ENCODE measurements around the gene WNT16. TPM values are rescaled to one million over a fixed set of nuclear protein-coding genes. Genes with fewer than 3 reads are reported as not detected.

Gene WNT16
- total and polyA plus RNA-seq, 2 experiments from 2014 or later, result not detected

- H3K4me1 ChIP-seq (ENCODE audit: low read depth), result no peaks in the 10 kb centered on the region
- H3K36me3 ChIP-seq, result no peaks in the 10 kb centered on the region
- H3K27ac ChIP-seq, result no peak overlapping the region
- no peak for DNase-seq (ENCODE audit: low read depth in 1 of 2, low spot score in 1 of 2)
- no peak overlapping the region for H3K4me3 ChIP-seq
- TF ChIP-seq CTCF (IDR thresholded peaks at IDR 0.05; ENCODE audit: low read depth, low read length), result no peak
- no peaks in the 10 kb centered on the region for H3K9me3 ChIP-seq (ENCODE audit: low read depth)
- no peaks in the 10 kb centered on the region for H3K27me3 ChIP-seq
These were observed 31.0 kb upstream of the WNT16 start for GRCh38 chr7:121297843-121298242.

GRCh38 chr7:121298831-121299239 lies 30.0 kb upstream of the WNT16 start:
- no peaks in the 10 kb centered on the region for H3K36me3 ChIP-seq
- DNase-seq (ENCODE audit: low read depth in 1 of 2, low spot score in 1 of 2), result no peak
- H3K27me3 ChIP-seq, result no peaks in the 10 kb centered on the region
- no peaks in the 10 kb centered on the region for H3K9me3 ChIP-seq (ENCODE audit: low read depth)
- no peaks in the 10 kb centered on the region for H3K4me1 ChIP-seq (ENCODE audit: low read depth)
- H3K4me3 ChIP-seq, result no peak overlapping the region
- H3K27ac ChIP-seq, result no peak overlapping the region
- no peak for TF ChIP-seq CTCF (IDR thresholded peaks at IDR 0.05; ENCODE audit: low read depth, low read length)

- no peak overlapping the region for H3K27ac ChIP-seq
- H3K9me3 ChIP-seq (ENCODE audit: low read depth), result no peaks in the 10 kb centered on the region
- TF ChIP-seq CTCF (IDR thresholded peaks at IDR 0.05; ENCODE audit: low read depth, low read length), result no peak
- H3K4me1 ChIP-seq (ENCODE audit: low read depth), result no peaks in the 10 kb centered on the region
- no peak for DNase-seq (ENCODE audit: low read depth in 1 of 2, low spot score in 1 of 2)
- no peaks in the 10 kb centered on the region for H3K27me3 ChIP-seq
- no peaks in the 10 kb centered on the region for H3K36me3 ChIP-seq
- no peak overlapping the region for H3K4me3 ChIP-seq
These were observed 27.9 kb upstream of the WNT16 start for GRCh38 chr7:121300685-121301420.

- no peak overlapping the region for H3K4me3 ChIP-seq
- H3K4me1 ChIP-seq (ENCODE audit: low read depth), result no peaks in the 10 kb centered on the region
- no peaks in the 10 kb centered on the region for H3K9me3 ChIP-seq (ENCODE audit: low read depth)
- H3K27me3 ChIP-seq, result no peaks in the 10 kb centered on the region
- H3K27ac ChIP-seq, result no peak overlapping the region
- DNase-seq (ENCODE audit: low read depth in 1 of 2, low spot score in 1 of 2), result no peak
- no peaks in the 10 kb centered on the region for H3K36me3 ChIP-seq
- TF ChIP-seq CTCF (IDR thresholded peaks at IDR 0.05; ENCODE audit: low read depth, low read length), result no peak
These were observed 27.2 kb upstream of the WNT16 start for GRCh38 chr7:121301446-121302213.

- Histone ChIP-seq H3K36me3 (no peaks in the 10 kb centered on the region), H3K9me3 (ENCODE audit: low read depth) (no peaks in the 10 kb centered on the region), H3K27ac (no peak overlapping the region), H3K4me3 (no peak overlapping the region), H3K27me3 (no peaks in the 10 kb centered on the region), H3K4me1 (ENCODE audit: low read depth) (no peaks in the 10 kb centered on the region)
- no peak for DNase-seq (ENCODE audit: low read depth in 1 of 2, low spot score in 1 of 2)
- no peak for TF ChIP-seq CTCF (IDR thresholded peaks at IDR 0.05; ENCODE audit: low read depth, low read length)
These were observed 26.5 kb upstream of the WNT16 start for GRCh38 chr7:121302214-121302745.

All from cardiac muscle cell (in vitro differentiated cells and primary cell).